ENCODE measurements around the gene CCDC92. TPM values are rescaled to one million over a fixed set of nuclear protein-coding genes. Genes with fewer than 3 reads are reported as not detected.

The CCDC92 gene
- total and polyA plus RNA-seq, 2 donors (not counting 3 experiments of a cell fraction or from before 2014, with no cell fraction given), result 41.2 to 41.6 TPM

DNA sequence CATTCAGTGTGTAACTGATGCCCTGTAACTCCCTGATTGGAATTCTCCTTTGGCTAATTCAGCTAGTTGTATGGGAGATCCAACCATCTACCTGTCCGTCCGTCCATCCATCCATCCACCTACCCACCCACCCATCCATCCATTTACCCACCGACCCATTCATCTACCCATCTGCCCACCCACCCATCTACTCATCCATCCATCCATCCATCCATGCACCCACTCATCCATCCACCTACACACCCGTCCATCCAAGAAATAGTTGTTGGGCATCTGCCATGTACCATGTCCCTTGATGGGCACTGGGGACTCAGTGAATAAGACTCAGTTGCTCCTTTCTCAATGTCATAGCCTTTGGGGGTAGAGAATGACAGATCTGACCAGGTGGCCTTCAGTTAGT is 48.1 kb downstream of the CCDC92 start:
- Histone ChIP-seq H3K9me3 (replicated peaks; ENCODE audit: control insufficient read depth, insufficient read depth, low read length) (no peaks in the 10 kb centered on the region), H3K79me2 (ENCODE audit: control insufficient read depth, insufficient read depth, low read length) (no peaks in the 10 kb centered on the region), H3K9ac (replicated peaks; ENCODE audit: extremely low read depth, insufficient read depth, low read length) (no peak overlapping the region), H3K4me2 (ENCODE audit: insufficient read depth, low read length) (no peak overlapping the region), H4K20me1 (replicated peaks; ENCODE audit: control insufficient read depth, extremely low read depth, insufficient read depth, low read length) (no peaks in the 10 kb centered on the region), H3K4me1 (ENCODE audit: control insufficient read depth, extremely low read depth, insufficient read depth, low read length) (no peaks in the 10 kb centered on the region), H2AFZ (ENCODE audit: low read depth, low read length) (no peak overlapping the region), H3K27me3 (ENCODE audit: control insufficient read depth in 2 of 2, insufficient read depth in 2 of 2, low read length in 2 of 2) (peaks cover 0 to 17% of the 10 kb centered on the region in 2 experiments), H3K27ac (ENCODE audit: insufficient read depth, low read depth, low read length) (no peak overlapping the region), H3K9me1 (replicated peaks; ENCODE audit: control insufficient read depth, extremely low read depth, insufficient read depth, low read length) (no peaks in the 10 kb centered on the region), H3K36me3 (ENCODE audit: control insufficient read depth in 2 of 2, extremely low read depth in 1 of 2, insufficient read depth in 2 of 2, low read length in 2 of 2) (no peaks in the 10 kb centered on the region), H3K4me3 (replicated peaks in 1 of 3; ENCODE audit: insufficient read depth in 1 of 3, low read depth in 1 of 3, low read length in 3 of 3) (no peak overlapping the region)
- BruUV-seq (replicated peaks), result no TSS peak
- FAIRE-seq (no peak), DNase-seq (ENCODE audit: low read depth, low spot score) (no peak)
- intact Hi-C loops (cut with micrococcal nuclease), result no loop called here
- dilution Hi-C loops (cut with MboI; ENCODE audit: extremely low pct_ligation_motif_present, low sequenced_read_pairs), result no loop called here
- ChIA-PET CTCF (no interaction called here), POLR2A (no interaction called here)
- TF ChIP-seq POLR2A (IDR thresholded peaks at IDR 0.05; ENCODE audit: low read depth, low read length) (no peak), FOS (IDR thresholded peaks at IDR 0.05; ENCODE audit: borderline replicate concordance, insufficient read depth, low read length) (no peak), MYC (IDR thresholded peaks at IDR 0.05; ENCODE audit: low read depth, low read length) (no peak), JUN (IDR thresholded peaks at IDR 0.05; ENCODE audit: borderline replicate concordance, insufficient read depth, insufficient read length, low read depth) (no peak), GATA2 (IDR thresholded peaks at IDR 0.05; ENCODE audit: insufficient read depth, insufficient read length, low read depth, low read length) (no peak), POLR2AphosphoS5 (IDR thresholded peaks at IDR 0.05; ENCODE audit: insufficient read depth, low read depth, low read length) (no peak), EZH2 (IDR thresholded peaks at IDR 0.05; ENCODE audit: borderline replicate concordance, low read depth, low read length, severe bottlenecking) (no peak)
- TF ChIP-seq, protein P1, sequence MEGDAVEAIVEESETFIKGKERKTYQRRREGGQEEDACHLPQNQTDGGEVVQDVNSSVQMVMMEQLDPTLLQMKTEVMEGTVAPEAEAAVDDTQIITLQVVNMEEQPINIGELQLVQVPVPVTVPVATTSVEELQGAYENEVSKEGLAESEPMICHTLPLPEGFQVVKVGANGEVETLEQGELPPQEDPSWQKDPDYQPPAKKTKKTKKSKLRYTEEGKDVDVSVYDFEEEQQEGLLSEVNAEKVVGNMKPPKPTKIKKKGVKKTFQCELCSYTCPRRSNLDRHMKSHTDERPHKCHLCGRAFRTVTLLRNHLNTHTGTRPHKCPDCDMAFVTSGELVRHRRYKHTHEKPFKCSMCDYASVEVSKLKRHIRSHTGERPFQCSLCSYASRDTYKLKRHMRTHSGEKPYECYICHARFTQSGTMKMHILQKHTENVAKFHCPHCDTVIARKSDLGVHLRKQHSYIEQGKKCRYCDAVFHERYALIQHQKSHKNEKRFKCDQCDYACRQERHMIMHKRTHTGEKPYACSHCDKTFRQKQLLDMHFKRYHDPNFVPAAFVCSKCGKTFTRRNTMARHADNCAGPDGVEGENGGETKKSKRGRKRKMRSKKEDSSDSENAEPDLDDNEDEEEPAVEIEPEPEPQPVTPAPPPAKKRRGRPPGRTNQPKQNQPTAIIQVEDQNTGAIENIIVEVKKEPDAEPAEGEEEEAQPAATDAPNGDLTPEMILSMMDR (IDR thresholded peaks at IDR 0.05; ENCODE audit: extremely low read depth in 1 of 2, insufficient read depth in 1 of 2, low read depth in 1 of 2, low read length in 2 of 2), result no peak
- TF ChIP-seq, protein P2, sequence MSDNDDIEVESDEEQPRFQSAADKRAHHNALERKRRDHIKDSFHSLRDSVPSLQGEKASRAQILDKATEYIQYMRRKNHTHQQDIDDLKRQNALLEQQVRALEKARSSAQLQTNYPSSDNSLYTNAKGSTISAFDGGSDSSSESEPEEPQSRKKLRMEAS (IDR thresholded peaks at IDR 0.05; ENCODE audit: insufficient read depth, insufficient read length), result no peak
